Measurements from ENCODE around the gene MBNL2. TPM values are rescaled to one million over a fixed set of nuclear protein-coding genes. Genes with fewer than 3 reads are reported as not detected.

Gene MBNL2
- total and polyA plus RNA-seq, 10 of the 15 experiments (the other 5 are each of a cell fraction or from before 2014, with no cell fraction given), result 1.6 to 9.7 (median 6.7) TPM

DNA sequence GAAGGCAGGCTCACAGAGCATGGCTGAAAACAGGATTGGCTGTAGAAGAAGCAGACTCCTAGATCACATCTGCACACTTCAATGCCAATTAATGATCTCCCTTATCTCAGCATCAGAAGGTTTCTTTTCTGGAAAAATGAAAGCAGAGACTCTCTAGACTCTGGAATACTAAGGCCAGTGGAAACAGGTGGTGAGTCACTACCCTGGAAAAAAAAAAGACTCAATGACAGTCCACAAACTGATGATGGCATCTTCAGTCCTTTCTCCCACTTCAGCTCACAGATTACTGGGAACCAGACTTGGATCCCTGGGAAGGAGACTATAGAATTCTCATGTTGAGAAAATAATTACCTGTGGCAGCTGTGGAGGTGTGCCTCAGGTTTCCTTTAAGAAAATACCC is 47.5 kb upstream of the MBNL2 start (continued):
- TF ChIP-seq ETV6 (conservative IDR thresholded peaks at IDR 0.05 in 1 of 2, IDR thresholded peaks at IDR 0.05 in 1 of 2; ENCODE audit: borderline replicate concordance in 1 of 2, low read depth in 1 of 2), result no peak

DNA sequence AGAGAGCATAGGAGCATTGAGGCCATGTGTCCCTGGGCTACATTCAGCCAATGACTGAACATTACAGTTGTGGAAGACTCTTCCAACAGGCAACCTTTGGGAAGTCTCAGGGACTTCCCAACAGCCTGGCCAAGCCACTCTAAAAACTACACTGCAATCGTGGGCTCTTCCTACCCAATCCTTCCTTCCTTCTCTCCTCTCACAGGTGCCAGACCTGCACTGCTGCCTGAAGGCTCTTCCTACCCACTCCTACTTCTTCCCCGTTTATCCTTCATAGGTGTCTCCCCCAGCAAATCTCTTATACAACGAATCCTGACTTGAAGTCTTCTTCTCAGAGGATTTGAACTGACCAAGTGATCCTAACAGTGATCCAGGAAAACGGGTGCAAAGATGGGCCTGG is 47.1 kb upstream of the MBNL2 start:
- RAD21 ChIA-PET (ENCODE audit: unreplicated experiment), result no interaction called here
- DNase-seq (ENCODE audit: low read depth, low spot score) (no peak), ATAC-seq (no peak), FAIRE-seq (no peak)
- in situ Hi-C loops (cut with MboI) (no loop called here), intact Hi-C loops (cut with micrococcal nuclease; ENCODE audit: unreplicated experiment) (no loop called here)
- H2AFZ ChIP-seq (ENCODE audit: control insufficient read depth, low read depth, low read length), result no peak overlapping the region
- CTCF ChIA-PET, result no interaction called here
- 11% methylated on average over 4 of the region's 4 CpGs for WGBS (ENCODE audit: insufficient coverage, insufficient replicate concordance, low lambda C conversion rate, missing lambda C conversion rate)
- H3K4me1 ChIP-seq (ENCODE audit: control insufficient read depth, insufficient read depth, low read length), result no peaks in the 10 kb centered on the region
- no peaks in the 10 kb centered on the region for H3K27me3 ChIP-seq (replicated peaks in 1 of 2; ENCODE audit: control insufficient read depth in 2 of 2, insufficient read depth in 2 of 2, low read length in 1 of 2)
- no peaks in the 10 kb centered on the region for H3K36me3 ChIP-seq (ENCODE audit: control insufficient read depth in 2 of 2, insufficient read depth in 2 of 2, low read length in 1 of 2)
- H3K4me3 ChIP-seq, result no peak overlapping the region
- no peaks in the 10 kb centered on the region for H4K20me1 ChIP-seq (ENCODE audit: control insufficient read depth, insufficient read depth)
- H3K27ac ChIP-seq (ENCODE audit: control insufficient read depth, insufficient read depth), result no peak overlapping the region
- POLR2A ChIA-PET, result no interaction called here
- no TSS peak for BruUV-seq (replicated peaks)
- SMC1A ChIA-PET (ENCODE audit: uncharacterized antibody, unreplicated experiment), result interaction anchor here (1.1 kb wide), 1 partner anchor 64 kb away, joined by 4 read pairs; no protein-coding TSS in a partner anchor
- no peaks in the 10 kb centered on the region for H3K79me2 ChIP-seq (ENCODE audit: control insufficient read depth, insufficient read depth, low read length)
- H3K9me3 ChIP-seq (replicated peaks; ENCODE audit: control insufficient read depth, insufficient read depth, low read length), result no peaks in the 10 kb centered on the region
- no peak overlapping the region for H3K9ac ChIP-seq (ENCODE audit: control insufficient read depth, insufficient read depth, low read length)
- no peak overlapping the region for H3K4me2 ChIP-seq (ENCODE audit: control insufficient read depth, insufficient read depth)
- TF ChIP-seq EZH2 (IDR thresholded peaks at IDR 0.05; ENCODE audit: borderline replicate concordance, control insufficient read depth, low read depth, low read length), result no peak
- no peak for TF ChIP-seq CREM (IDR thresholded peaks at IDR 0.05; ENCODE audit: low read depth)
- no peak for TF ChIP-seq JUND (IDR thresholded peaks at IDR 0.05; ENCODE audit: low read depth, low read length)
- no peak for TF ChIP-seq NKRF (conservative IDR thresholded peaks at IDR 0.05)
- no peak for TF ChIP-seq STAT1 (conservative IDR thresholded peaks at IDR 0.05)
- TF ChIP-seq PBX3 (IDR thresholded peaks at IDR 0.05; ENCODE audit: insufficient replicate concordance, low read depth, low read length), result no peak
- TF ChIP-seq NR2F1 (conservative IDR thresholded peaks at IDR 0.05), result no peak
- no peak for TF ChIP-seq E2F4 (IDR thresholded peaks at IDR 0.05; ENCODE audit: low read depth, low read length)
- TF ChIP-seq PRDM15 (CRISPR knock-in tag; IDR thresholded peaks at IDR 0.05), result no peak
- no peak for TF ChIP-seq ZBED1 (IDR thresholded peaks at IDR 0.05; ENCODE audit: borderline replicate concordance)
- no peak for TF ChIP-seq CEBPB (IDR thresholded peaks at IDR 0.05; ENCODE audit: borderline replicate concordance in 1 of 2, low read depth in 2 of 2, low read length in 2 of 2)
- no peak for TF ChIP-seq PKNOX1 (IDR thresholded peaks at IDR 0.05)
- TF ChIP-seq TCF12 (IDR thresholded peaks at IDR 0.05; ENCODE audit: low read depth, low read length), result no peak

All from GM12878 (cell line).